Mesenchymal stem cell (in vitro differentiated cells and primary cell): Measurements from ENCODE around the gene PYGM.

Experiments used
- DNase-seq: peaks from one replicate; pipeline ENCODE4 v3.0.0-alpha.2; 2013
- H2AFZ ChIP-seq: one replicate; pipeline ENCODE4 v1.6.1; 2013; ENCODE audit warnings: low read depth, mild to moderate bottlenecking, control low read depth, inconsistent platforms, low read length, moderate library complexity
- H2AK5ac ChIP-seq: 2 replicates; pipeline ENCODE4 v1.6.1; 2013; ENCODE audit warnings: low read length, moderate library complexity, mild to moderate bottlenecking, inconsistent platforms; ENCODE audit not compliant: severe bottlenecking
- H2BK120ac ChIP-seq: one replicate; pipeline ENCODE4 v1.6.1; 2013; ENCODE audit warnings: low read depth, mild to moderate bottlenecking, inconsistent platforms, low read length, moderate library complexity
- H2BK12ac ChIP-seq, 2 experiments: one replicate each; pipeline ENCODE4 v1.6.1; 2013; ENCODE audit warnings: inconsistent platforms in 2 of 2, low read length in 2 of 2, mild to moderate bottlenecking in 2 of 2, moderate library complexity in 2 of 2, control low read depth in 1 of 2
- H2BK15ac ChIP-seq: one replicate; pipeline ENCODE4 v1.6.1; 2013; ENCODE audit warnings: mild to moderate bottlenecking, low read depth, inconsistent platforms; ENCODE audit not compliant: poor library complexity, severe bottlenecking
- H2BK5ac ChIP-seq: 2 replicates; pipeline ENCODE4 v1.6.1; 2013; ENCODE audit warnings: low read depth, mild to moderate bottlenecking, low read length, control low read depth, inconsistent platforms; ENCODE audit not compliant: poor library complexity, severe bottlenecking
- H3K14ac ChIP-seq, 2 experiments: one replicate each; pipeline ENCODE4 v1.6.1; 2013; ENCODE audit warnings: inconsistent platforms in 2 of 2, low read length in 2 of 2, control low read depth in 1 of 2, mild to moderate bottlenecking in 1 of 2, moderate library complexity in 1 of 2
- H3K18ac ChIP-seq, 2 experiments: one replicate each; pipeline ENCODE4 v1.6.1; 2013; ENCODE audit warnings: inconsistent platforms in 2 of 2, low read length in 2 of 2, control low read depth in 1 of 2, low read depth in 1 of 2, mild to moderate bottlenecking in 1 of 2
- H3K23ac ChIP-seq, 2 experiments: one replicate each; pipeline ENCODE4 v1.6.1; 2013; ENCODE audit warnings: inconsistent platforms in 2 of 2, low read length in 2 of 2, mild to moderate bottlenecking in 2 of 2, moderate library complexity in 2 of 2, control low read depth in 1 of 2
- H3K27ac ChIP-seq: 2 replicates; pipeline ENCODE4 v1.5.1; 2013; ENCODE audit warnings: mild to moderate bottlenecking, moderate library complexity, low read length, control low read depth, inconsistent platforms; ENCODE audit not compliant: poor library complexity, severe bottlenecking
- H3K27me3 ChIP-seq, 2 experiments: 2 replicates each; pipeline versions ENCODE4 v1.6.1 to v1.7.0; 2013; ENCODE audit warnings: low read length in 2 of 2, mild to moderate bottlenecking in 2 of 2, moderate library complexity in 2 of 2, control low read depth in 1 of 2, inconsistent platforms in 1 of 2; ENCODE audit not compliant: control insufficient read depth in 1 of 2, insufficient read depth in 1 of 2
- H3K36me3 ChIP-seq, 2 experiments: 2 replicates each; pipeline versions ENCODE4 v1.6.1 to v1.7.0; 2013; ENCODE audit warnings: low read length in 2 of 2, control low read depth in 1 of 2, inconsistent platforms in 1 of 2, low read depth in 1 of 2, mild to moderate bottlenecking in 1 of 2; ENCODE audit not compliant: insufficient read depth in 2 of 2, control insufficient read depth in 1 of 2
- H3K4ac ChIP-seq, 2 experiments: one replicate each; pipeline ENCODE4 v1.6.1; 2013; ENCODE audit warnings: inconsistent platforms in 2 of 2, low read length in 2 of 2, mild to moderate bottlenecking in 2 of 2, moderate library complexity in 2 of 2, control low read depth in 1 of 2, low read depth in 1 of 2
- H3K4me1 ChIP-seq: 2 replicates; pipeline ENCODE4 v1.6.1; 2013; ENCODE audit warnings: low read depth, low read length, control low read depth; ENCODE audit not compliant: control insufficient read depth, insufficient read depth
- H3K4me2 ChIP-seq: 2 replicates; pipeline ENCODE4 v1.6.1; 2013; ENCODE audit warnings: low read length, mild to moderate bottlenecking, inconsistent platforms; ENCODE audit not compliant: poor library complexity, severe bottlenecking
- H3K4me3 ChIP-seq, 2 experiments: 2 replicates each; pipeline versions ENCODE4 v1.5.1 to v1.7.0; 2013; ENCODE audit warnings: low read length in 2 of 2, mild to moderate bottlenecking in 2 of 2, control low read depth in 1 of 2, low read depth in 1 of 2; ENCODE audit not compliant: insufficient read depth in 1 of 2
- H3K79me1 ChIP-seq: replicated peaks from 2 replicates; pipeline ENCODE4 v1.6.1; 2013; ENCODE audit warnings: mild to moderate bottlenecking, control low read depth, low read length, inconsistent platforms; ENCODE audit not compliant: poor library complexity, severe bottlenecking
- H3K9ac ChIP-seq: 2 replicates; pipeline ENCODE4 v1.7.0; 2013; ENCODE audit warnings: mild to moderate bottlenecking, low read length, moderate library complexity
- H3K9me3 ChIP-seq: 2 replicates; pipeline ENCODE4 v1.7.0; 2013; ENCODE audit warnings: mild to moderate bottlenecking, low read length; ENCODE audit not compliant: control insufficient read depth
- H4K8ac ChIP-seq: one replicate; pipeline ENCODE4 v1.6.1; 2013; ENCODE audit warnings: inconsistent platforms, mild to moderate bottlenecking, low read length, moderate library complexity
- H4K91ac ChIP-seq: one replicate; pipeline ENCODE4 v1.6.1; 2013; ENCODE audit warnings: mild to moderate bottlenecking, low read length, inconsistent platforms
- WGBS: methylation state at CpG from one replicate; pipeline ENCODE4 v1.1.7; 2013; ENCODE audit warnings: mixed read lengths; 5-methylcytosine and 5-hydroxymethylcytosine counted together

Gene PYGM

GRCh38 chr11:64713016-64713707 lies 46.6 kb downstream of the PYGM start:
- Histone ChIP-seq H3K14ac (no peak overlapping the region), H3K23ac (no peak overlapping the region), H3K36me3 (no peaks in the 10 kb centered on the region), H3K4me2 (peak overlapping the region; percentile 38), H2AFZ (peak overlapping the region; percentile 8), H3K4me1 (peaks cover 17% of the 10 kb centered on the region), H2BK15ac (no peak overlapping the region), H4K8ac (no peak overlapping the region), H3K18ac (no peak overlapping the region), H3K4me3 (no peak overlapping the region), H2BK5ac (no peak overlapping the region), H2AK5ac (no peak overlapping the region), H2BK120ac (no peak overlapping the region), H3K27ac (no peak overlapping the region), H4K91ac (no peak overlapping the region), H3K27me3 (peaks cover 68 to 91% of the 10 kb centered on the region in 2 experiments), H2BK12ac (no peak overlapping the region), H3K9ac (no peak overlapping the region), H3K9me3 (no peaks in the 10 kb centered on the region), H3K4ac (no peak overlapping the region), H3K79me1 (no peaks in the 10 kb centered on the region)
- peak; percentile 23 for DNase-seq
- WGBS, result 3% methylated on average over 41 of the region's 111 CpGs

DNA sequence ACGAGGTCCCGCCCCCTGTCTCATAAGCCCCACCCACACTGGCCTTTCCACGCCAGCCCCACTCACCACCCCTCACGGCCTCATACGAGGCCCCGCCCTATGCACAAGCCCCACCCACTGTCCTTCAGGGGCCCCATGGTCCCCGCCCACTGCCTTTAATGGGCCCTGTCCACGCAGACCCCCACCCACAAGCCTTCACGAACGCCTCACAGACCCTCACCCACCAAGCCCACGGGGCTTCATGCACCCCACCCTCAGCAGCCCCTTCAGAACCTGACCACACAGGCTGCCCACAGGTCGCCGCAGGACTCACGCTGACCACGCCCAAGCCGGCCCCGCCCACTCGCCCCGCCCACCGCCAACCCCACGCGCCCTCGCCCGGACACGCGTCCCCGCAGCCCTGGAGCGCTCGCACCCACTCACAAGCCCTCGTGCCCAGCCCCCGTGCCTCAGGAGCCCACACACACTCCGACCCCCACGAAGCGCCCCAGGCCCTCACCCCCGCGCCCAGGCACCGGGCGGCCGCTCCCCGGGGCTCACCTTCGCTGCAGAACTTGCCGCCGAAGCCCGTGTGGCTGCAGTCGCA lies 47.3 kb downstream of the PYGM start:
- H3K9me3 ChIP-seq, result no peaks in the 10 kb centered on the region
- no peak overlapping the region for H3K14ac ChIP-seq
- no peak overlapping the region for H3K18ac ChIP-seq
- peaks cover 63 to 88% of the 10 kb centered on the region in 2 experiments for H3K27me3 ChIP-seq
- no peak overlapping the region for H2BK120ac ChIP-seq
- no peak overlapping the region for H2BK15ac ChIP-seq
- H3K4ac ChIP-seq, result no peak overlapping the region
- no peak overlapping the region for H3K4me2 ChIP-seq
- no peak overlapping the region for H2AK5ac ChIP-seq
- H2BK12ac ChIP-seq, result no peak overlapping the region
- no peak overlapping the region for H2AFZ ChIP-seq
- DNase-seq, result no peak
- H3K23ac ChIP-seq, result no peak overlapping the region
- no peak overlapping the region for H3K27ac ChIP-seq
- H3K4me3 ChIP-seq, result no peak overlapping the region
- H4K91ac ChIP-seq, result no peak overlapping the region
- peaks cover 17% of the 10 kb centered on the region for H3K4me1 ChIP-seq
- H3K36me3 ChIP-seq, result no peaks in the 10 kb centered on the region
- no peaks in the 10 kb centered on the region for H3K79me1 ChIP-seq
- WGBS, result 16% methylated on average over 31 of the region's 45 CpGs
- H3K9ac ChIP-seq, result no peak overlapping the region
- H4K8ac ChIP-seq, result no peak overlapping the region
- H2BK5ac ChIP-seq, result no peak overlapping the region

DNA sequence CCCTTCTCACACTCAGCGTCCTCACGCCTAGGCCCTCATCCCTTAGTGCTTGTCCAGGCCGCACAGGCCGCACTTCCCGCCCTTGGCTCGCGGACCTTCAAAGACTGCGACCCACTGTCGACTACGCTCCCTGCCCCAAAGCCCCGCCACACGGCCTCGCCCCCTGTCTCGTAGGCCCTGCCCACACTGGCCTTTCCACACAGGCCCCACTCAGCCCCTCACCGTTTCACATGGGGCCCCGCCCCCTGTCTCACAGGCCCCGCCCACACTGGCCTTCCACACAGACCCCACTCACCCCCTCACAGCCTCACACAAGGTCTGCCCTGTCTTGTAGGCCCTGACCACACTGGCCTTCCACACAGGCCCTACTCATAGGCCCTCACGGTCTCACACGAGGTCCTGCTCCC lies 47.8 kb downstream of the PYGM start:
- 51% methylated on average over 19 of the region's 19 CpGs for WGBS
- DNase-seq, result no peak

DNA sequence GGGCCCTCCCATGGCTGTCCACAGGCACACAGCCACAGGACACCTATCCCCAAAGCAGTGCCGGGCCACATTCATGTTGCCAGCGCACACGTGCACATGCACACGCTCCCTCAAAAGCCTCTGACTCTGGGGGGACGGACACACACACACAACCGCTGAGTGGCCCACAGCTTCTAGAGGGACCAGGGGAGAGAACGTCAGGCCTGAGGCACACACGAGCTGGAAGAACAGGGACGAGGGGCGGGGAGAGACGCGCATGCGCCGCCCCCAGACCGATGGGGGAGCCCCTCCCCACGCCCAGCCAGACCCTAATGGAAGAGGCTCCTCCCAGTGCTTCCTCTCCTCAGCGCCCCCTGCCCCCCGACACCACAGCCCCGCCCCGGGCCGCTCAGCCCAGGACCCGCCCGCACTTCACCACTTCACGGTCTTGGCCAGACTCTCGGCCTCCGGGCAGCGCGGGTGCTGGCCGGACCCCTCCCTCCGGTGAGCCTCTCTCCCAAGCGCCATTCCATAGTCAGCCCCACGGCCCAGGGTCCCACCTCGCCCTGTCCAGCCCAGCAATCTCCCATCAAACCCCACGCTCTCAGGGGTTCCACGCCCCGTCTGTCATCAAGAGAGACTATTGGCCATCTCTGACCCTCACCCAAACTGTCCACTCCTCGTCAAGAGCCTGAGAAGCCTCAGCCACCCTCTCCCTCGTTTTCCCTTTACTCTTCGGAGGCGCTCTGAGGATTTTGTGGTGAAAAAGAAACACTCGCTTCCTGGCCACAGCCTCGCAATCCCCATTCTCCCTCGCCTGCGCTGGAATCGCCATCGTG lies 48.4 kb downstream of the PYGM start:
- no peak overlapping the region for H3K4ac ChIP-seq
- H3K9me3 ChIP-seq, result no peaks in the 10 kb centered on the region
- H3K4me2 ChIP-seq, result no peak overlapping the region
- no peak overlapping the region for H2BK15ac ChIP-seq
- 30% methylated on average over 40 of the region's 46 CpGs for WGBS
- H3K4me1 ChIP-seq, result peaks cover 17% of the 10 kb centered on the region
- DNase-seq, result no peak
- no peak overlapping the region for H3K27ac ChIP-seq
- H3K14ac ChIP-seq, result no peak overlapping the region
- no peak overlapping the region for H3K23ac ChIP-seq
- no peaks in the 10 kb centered on the region for H3K79me1 ChIP-seq
- H2BK120ac ChIP-seq, result no peak overlapping the region
- no peak overlapping the region for H2AK5ac ChIP-seq
- no peak overlapping the region for H3K18ac ChIP-seq
- no peak overlapping the region for H3K4me3 ChIP-seq
- no peak overlapping the region for H2BK5ac ChIP-seq
- no peak overlapping the region for H2AFZ ChIP-seq
- no peak overlapping the region for H2BK12ac ChIP-seq
- no peak overlapping the region for H4K91ac ChIP-seq
- H3K36me3 ChIP-seq, result no peaks in the 10 kb centered on the region
- no peak overlapping the region for H4K8ac ChIP-seq
- no peak overlapping the region for H3K9ac ChIP-seq
- H3K27me3 ChIP-seq, result peaks cover 51 to 81% of the 10 kb centered on the region in 2 experiments

More for the DNA sequence above, 47.8 kb downstream of the PYGM start:
- Histone ChIP-seq H3K4ac (no peak overlapping the region), H3K9ac (no peak overlapping the region), H3K4me3 (no peak overlapping the region), H3K4me1 (peaks cover 17% of the 10 kb centered on the region), H3K18ac (no peak overlapping the region), H2BK12ac (no peak overlapping the region), H2AFZ (no peak overlapping the region), H2BK120ac (no peak overlapping the region), H3K27ac (no peak overlapping the region), H2BK5ac (no peak overlapping the region), H3K9me3 (no peaks in the 10 kb centered on the region), H4K91ac (no peak overlapping the region), H3K4me2 (no peak overlapping the region), H3K23ac (no peak overlapping the region), H3K79me1 (no peaks in the 10 kb centered on the region), H2AK5ac (no peak overlapping the region), H3K14ac (no peak overlapping the region), H4K8ac (no peak overlapping the region), H2BK15ac (no peak overlapping the region), H3K27me3 (peaks cover 57 to 82% of the 10 kb centered on the region in 2 experiments), H3K36me3 (no peaks in the 10 kb centered on the region)
